NCI-H345 treated with DMSO at 0.1 percent for 48 hours (cell line): ENCODE results near the gene OR56B4.

Experiments
- DNase-seq: peaks from one replicate; lab custom pipeline; 2025; ENCODE audit not compliant: unreplicated experiment; lab: John Stamatoyannopoulos, UW

Gene OR56B4

GRCh38 chr11:6143737-6144136, 36.3 kb downstream of the OR56B4 start:
- peak; percentile 26 for DNase-seq

- DNase-seq, result no peak
These were observed 43.6 kb downstream of the OR56B4 start for GRCh38 chr11:6151117-6151516.

- no peak for DNase-seq
These were observed 44.6 kb downstream of the OR56B4 start for GRCh38 chr11:6152126-6152525.

- DNase-seq, result no peak
These were observed 49.3 kb downstream of the OR56B4 start for GRCh38 chr11:6156628-6157359.
